HCT116 (cell line): Measurements from ENCODE around the gene MSI2.

ENCODE experiments used
- CTCF ChIP-seq, 3 experiments: fragments of 200-600 bp in 1 of 3; sonication (generic) in 1 of 3; IDR thresholded peaks in 2 of 3; conservative IDR thresholded peaks in 1 of 3; 2 replicates each; pipeline ENCODE4 v1.5.1; 2012 to 2017; ENCODE audit warnings: low read depth in 2 of 3, low read length in 2 of 3, antibody characterized with exemption in 1 of 3, borderline replicate concordance in 1 of 3, control low read depth in 1 of 3, mild to moderate bottlenecking in 1 of 3, mixed read lengths in 1 of 3, mixed run types in 1 of 3, moderate library complexity in 1 of 3; ENCODE audit not compliant: insufficient read depth in 1 of 3
- POLR2A ChIP-seq: IDR thresholded peaks from 2 replicates; pipeline ENCODE4 v1.7.0; 2011; ENCODE audit warnings: borderline replicate concordance; ENCODE audit not compliant: insufficient read depth, insufficient read length; ENCODE audit errors: extremely low read depth

- TF ChIP-seq CTCF (IDR thresholded peaks at IDR 0.05 in 2 of 3, conservative IDR thresholded peaks at IDR 0.05 in 1 of 3; ENCODE audit: borderline replicate concordance in 1 of 3, insufficient read depth in 1 of 3, low read depth in 2 of 3, low read length in 2 of 3), result no peak
- TF ChIP-seq POLR2A, result no peak
Measured at GRCh38 chr17:57502022-57502421, 245.7 kb downstream of the MSI2 start.
